CD4-positive, alpha-beta T cell treated with Interleukin-10 for 1 hour (primary cell): ENCODE data around the gene CDC42.

Experiments used
- DNase-seq: peaks from one replicate; pipeline ENCODE4 v3.0.0-alpha.2; 2020

The CDC42 gene

DNA sequence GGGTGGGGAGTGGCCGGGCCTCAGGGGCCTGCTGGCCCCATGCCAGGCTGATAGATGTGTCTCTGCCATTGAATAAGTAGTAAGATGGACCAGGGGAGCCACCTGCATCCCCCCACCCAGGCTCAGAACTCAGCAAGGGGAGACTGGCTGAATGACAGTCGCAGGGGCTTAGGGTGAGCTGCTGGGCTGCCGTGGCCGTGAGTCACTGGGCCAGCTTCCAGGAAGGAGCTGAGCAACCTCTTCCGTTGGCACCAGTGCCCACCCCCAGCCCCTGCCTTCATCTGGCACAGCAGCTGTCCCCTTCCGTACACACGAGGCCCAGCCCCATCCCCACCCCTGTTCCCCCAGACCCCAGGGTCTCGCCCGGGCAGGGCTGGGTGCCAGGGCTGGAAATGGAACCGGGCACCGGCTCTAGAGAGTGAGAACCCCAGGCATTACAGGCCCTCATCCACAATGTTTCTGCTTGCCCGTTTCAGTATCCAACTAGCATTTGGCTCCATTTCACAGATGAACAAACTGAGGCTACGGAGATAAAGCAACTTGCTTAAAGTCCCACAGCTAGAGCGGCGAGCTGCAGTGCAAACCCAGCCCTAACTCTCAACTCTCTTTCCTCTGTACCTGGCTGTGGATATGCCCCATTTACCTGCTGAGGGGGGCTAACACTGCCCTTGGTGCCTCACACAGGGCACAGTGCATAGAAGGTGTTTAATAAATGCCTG lies 80.2 kb downstream of the CDC42 start:
- DNase-seq, result no peak

DNA sequence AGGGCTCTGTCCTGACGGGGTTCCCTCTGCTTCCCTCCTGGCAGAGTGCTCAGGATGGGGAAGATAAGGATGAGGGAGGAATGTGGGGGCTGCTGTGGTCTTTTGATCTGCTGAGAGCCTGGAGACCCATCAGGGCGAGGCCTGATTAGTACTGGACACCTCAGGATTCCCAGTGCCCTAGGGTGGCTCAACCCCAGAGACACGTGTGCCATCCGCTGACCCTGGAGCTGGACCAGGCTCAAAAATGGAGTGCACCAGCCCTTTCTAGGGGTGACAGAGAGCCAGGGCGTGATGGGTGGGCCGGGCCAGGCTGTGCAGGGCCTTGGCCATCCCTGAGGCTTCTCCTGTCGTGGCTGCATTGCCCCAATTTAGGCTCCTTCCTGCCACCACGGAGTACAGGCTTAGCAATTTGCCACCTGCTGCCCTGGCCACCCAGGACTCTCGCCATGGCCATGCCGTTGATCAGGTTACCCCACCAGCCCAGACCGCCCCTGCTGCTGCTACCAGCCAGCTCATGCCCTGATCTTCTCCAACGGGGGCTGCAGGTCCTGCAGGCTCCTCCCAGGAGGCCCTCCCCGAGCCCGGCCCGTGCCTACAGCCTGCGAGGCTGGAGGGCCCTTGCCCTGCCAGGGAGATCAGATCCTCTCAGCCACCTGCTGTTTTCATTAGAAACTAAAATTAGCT lies 80.9 kb downstream of the CDC42 start:
- no peak for DNase-seq

DNA sequence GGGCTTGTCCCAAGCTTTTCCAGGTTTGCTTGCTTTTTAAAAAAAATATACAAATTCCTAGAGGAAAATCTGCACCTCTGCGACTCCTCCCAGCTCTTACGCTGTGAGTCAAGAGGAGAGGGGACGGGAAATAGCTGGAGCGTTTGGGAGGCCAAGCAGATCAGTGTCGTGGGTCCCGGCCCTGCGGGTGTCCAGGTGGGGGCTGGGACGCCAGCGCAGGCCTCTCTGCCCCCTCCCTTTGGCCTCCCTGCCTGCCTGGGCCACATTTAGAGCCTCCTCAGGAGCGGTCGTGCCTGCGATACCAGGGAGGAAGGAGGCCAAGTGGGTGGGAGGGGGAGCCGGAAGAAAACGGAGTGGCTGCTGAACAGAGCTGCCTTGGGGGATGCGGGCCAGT lies 81.4 kb downstream of the CDC42 start:
- DNase-seq, result no peak

DNA sequence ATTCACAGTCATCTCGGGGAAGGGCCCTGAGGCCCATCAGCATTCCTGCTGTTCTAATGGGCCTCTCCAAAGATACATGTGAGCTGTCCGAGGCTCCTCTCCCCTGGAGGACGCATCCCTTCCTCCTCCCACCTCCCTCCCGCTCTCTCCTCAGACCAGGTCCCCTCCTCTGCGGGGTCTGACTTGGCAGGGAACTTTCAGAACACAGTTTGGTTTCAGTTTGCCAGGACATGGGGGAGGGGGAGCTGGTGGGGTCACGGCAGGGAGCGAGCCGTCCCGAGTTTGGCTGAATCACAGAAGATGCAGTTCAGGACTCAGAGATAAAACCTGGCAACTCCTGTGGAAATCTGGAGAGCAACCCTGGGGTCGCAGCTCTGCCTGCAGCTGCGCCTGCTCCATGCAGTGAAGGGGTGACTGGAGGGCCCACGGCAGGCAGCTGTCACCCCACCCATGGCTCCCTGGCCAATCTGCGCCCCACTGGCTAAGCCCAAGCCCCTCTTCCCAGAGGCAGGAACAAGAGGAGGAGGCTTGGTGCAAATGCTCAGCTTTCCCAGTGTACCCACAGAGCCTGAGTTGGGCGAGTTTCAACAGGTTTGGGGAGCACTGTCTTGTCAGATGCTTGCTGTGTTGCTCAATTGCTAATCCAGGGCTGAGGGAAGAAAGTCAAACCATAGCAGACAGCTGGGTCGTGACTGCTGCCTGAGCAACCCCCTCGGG lies 84.7 kb downstream of the CDC42 start:
- DNase-seq, result no peak

DNA sequence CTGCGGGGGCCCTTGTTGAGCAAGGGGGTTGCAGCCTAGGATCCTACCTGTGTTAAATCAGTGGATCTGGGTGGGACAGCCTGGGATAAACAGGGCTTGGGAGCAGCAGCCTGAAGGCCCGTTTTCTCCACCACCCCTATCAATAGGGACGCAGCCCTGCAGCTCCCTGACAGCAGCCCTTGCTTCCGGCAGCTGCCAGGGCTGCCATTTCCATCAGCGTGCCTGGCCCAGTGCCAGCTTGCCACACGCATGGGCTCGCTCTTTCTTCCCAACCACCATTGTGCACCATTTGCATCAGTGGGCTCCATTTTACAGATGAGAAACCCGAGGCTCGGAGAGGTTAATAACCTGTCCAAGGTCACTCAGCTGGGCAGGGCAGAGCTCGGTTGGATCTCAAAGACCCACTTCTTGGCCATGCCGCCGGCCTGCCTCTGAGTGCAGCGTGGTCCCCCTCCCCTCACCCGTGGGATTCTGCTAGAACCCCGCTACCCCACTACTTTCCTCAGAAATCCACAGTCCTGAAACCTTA lies 86.6 kb downstream of the CDC42 start:
- DNase-seq, result no peak

DNA sequence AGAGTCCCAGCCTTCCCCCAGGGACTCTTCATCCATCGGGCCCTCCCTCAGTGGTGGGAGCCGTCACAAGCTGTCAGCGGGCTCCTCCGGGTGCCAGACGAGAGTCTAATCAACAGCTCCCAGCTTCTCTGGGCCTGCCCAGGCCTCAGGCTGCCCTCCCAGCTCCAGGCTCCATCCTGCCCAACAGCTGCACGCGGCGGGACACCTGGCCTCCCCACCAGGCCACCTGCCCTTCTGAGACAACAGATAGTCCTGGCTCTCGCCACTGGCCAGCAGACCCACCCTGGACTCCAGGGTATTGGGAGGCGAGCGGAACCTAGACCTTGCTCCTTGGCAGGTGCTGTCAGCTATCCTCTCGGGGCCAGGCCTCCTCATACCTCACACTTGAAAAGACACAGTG lies 87.3 kb downstream of the CDC42 start:
- no peak for DNase-seq
